RWPE2 (cell line): ENCODE data around the gene PTPRN2.

Experiments used
- ATAC-seq: fragments of 200-7000 bp; cut with Tn5 transposase; 3 replicates; pipeline ENCODE4 v1.9.1; 2021; ENCODE audit warnings: low read depth
- DNase-seq: peaks from one replicate; pipeline ENCODE4 v3.0.0-alpha.2; 2020; ENCODE audit warnings: low spot score
- H3K27ac ChIP-seq: fragments of 450-650 bp; 2 replicates; pipeline ENCODE4 v1.5.1; 2017; ENCODE audit warnings: mild to moderate bottlenecking; ENCODE audit not compliant: poor library complexity, severe bottlenecking
- H3K27me3 ChIP-seq: fragments of 250-450 bp; sonication (Bioruptor Pico); 2 replicates; pipeline ENCODE4 v1.5.1; 2021; ENCODE audit warnings: mild to moderate bottlenecking, moderate library complexity; ENCODE audit not compliant: insufficient read depth, poor library complexity, severe bottlenecking
- H3K36me3 ChIP-seq: fragments of 250-450 bp; sonication (Bioruptor Pico); 2 replicates; pipeline ENCODE4 v1.5.1; 2020; ENCODE audit warnings: low read depth, mild to moderate bottlenecking, moderate library complexity
- H3K4me1 ChIP-seq: fragments of 250-450 bp; sonication (Bioruptor Pico); 2 replicates; pipeline ENCODE4 v1.5.1; 2021; ENCODE audit warnings: mild to moderate bottlenecking, moderate library complexity; ENCODE audit not compliant: insufficient read depth, poor library complexity, severe bottlenecking
- H3K4me3 ChIP-seq: fragments of 250-450 bp; sonication (Bioruptor Pico); 2 replicates; pipeline ENCODE4 v1.5.1; 2021; ENCODE audit warnings: mild to moderate bottlenecking, moderate library complexity; ENCODE audit not compliant: severe bottlenecking
- H3K9me3 ChIP-seq: fragments of 250-450 bp; sonication (Bioruptor Pico); 2 replicates; pipeline ENCODE4 v1.5.1; 2021; ENCODE audit warnings: mild to moderate bottlenecking, moderate library complexity; ENCODE audit not compliant: severe bottlenecking
- CTCF ChIP-seq: fragments of 450-650 bp; IDR thresholded peaks from one replicate; pipeline ENCODE4 v1.5.1; 2017; ENCODE audit warnings: mild to moderate bottlenecking, moderate library complexity; ENCODE audit not compliant: poor library complexity, severe bottlenecking

PTPRN2 gene

GRCh38 chr7:158495786-158496185 lies 91.8 kb downstream of the PTPRN2 start:
- no peak for DNase-seq
- Histone ChIP-seq H3K4me1 (no peaks in the 10 kb centered on the region), H3K36me3 (no peaks in the 10 kb centered on the region), H3K9me3 (no peaks in the 10 kb centered on the region), H3K27ac (no peak overlapping the region), H3K4me3 (no peak overlapping the region), H3K27me3 (no peaks in the 10 kb centered on the region)
- peak; percentile 18 for TF ChIP-seq CTCF
- peak; percentile 85 for ATAC-seq

DNA sequence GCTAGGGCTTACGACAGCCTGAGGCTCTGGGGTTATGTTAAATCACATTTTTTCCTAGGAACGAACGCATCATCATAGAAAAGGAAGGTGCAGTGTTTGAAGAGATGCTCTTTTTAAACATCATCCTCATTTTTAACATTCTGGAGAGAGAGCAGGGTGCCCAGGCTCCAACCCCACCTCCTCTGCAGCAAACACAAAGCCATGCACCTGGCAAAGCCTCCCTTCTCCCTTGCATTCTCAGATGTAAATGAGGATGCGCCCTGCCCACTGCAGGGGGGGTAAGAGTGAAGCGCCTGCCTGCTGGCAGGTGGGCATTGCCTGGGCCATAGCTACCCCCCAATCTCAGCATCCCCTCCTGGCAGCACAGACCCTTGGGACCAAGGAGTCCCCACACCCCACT lies 92.4 kb downstream of the PTPRN2 start:
- no peak for DNase-seq
- H3K27me3 ChIP-seq = no peaks in the 10 kb centered on the region
- H3K36me3 ChIP-seq = no peaks in the 10 kb centered on the region
- no peak for TF ChIP-seq CTCF
- no peak overlapping the region for H3K27ac ChIP-seq
- no peak for ATAC-seq
- H3K4me3 ChIP-seq = no peak overlapping the region
- no peaks in the 10 kb centered on the region for H3K4me1 ChIP-seq
- no peaks in the 10 kb centered on the region for H3K9me3 ChIP-seq

- no peaks in the 10 kb centered on the region for H3K36me3 ChIP-seq
- H3K4me1 ChIP-seq = no peaks in the 10 kb centered on the region
- no peaks in the 10 kb centered on the region for H3K9me3 ChIP-seq
- no peak overlapping the region for H3K4me3 ChIP-seq
- ATAC-seq (no peak), DNase-seq (no peak)
- no peak for TF ChIP-seq CTCF
- H3K27ac ChIP-seq = no peak overlapping the region
- no peaks in the 10 kb centered on the region for H3K27me3 ChIP-seq
Measured at GRCh38 chr7:158494643-158495042, 93.0 kb downstream of the PTPRN2 start.

GRCh38 chr7:158494162-158494586 lies 93.4 kb downstream of the PTPRN2 start:
- Histone ChIP-seq H3K4me1 (no peaks in the 10 kb centered on the region), H3K27ac (no peak overlapping the region), H3K9me3 (no peaks in the 10 kb centered on the region), H3K36me3 (no peaks in the 10 kb centered on the region), H3K4me3 (no peak overlapping the region), H3K27me3 (no peaks in the 10 kb centered on the region)
- no peak for TF ChIP-seq CTCF
- no peak for ATAC-seq
- DNase-seq = no peak

DNA sequence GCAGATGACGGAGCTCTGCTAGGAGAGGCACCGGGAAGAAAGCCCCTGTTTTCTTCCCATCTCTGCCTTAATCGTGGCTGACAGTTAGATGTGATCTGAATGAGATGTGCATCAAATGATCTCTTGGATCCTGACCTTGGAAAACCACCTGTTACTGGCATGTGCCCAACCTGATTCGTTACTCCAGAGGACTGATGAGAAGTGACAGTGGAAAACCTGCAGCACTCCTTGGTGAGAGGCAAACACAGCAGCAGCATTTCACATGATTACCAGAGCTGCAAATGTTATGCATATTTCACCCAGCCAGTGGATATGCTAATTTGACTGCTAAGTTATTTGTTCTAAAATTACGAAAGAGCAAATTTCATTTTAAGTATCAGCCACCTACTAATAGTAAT lies 95.3 kb downstream of the PTPRN2 start:
- no peak overlapping the region for H3K4me3 ChIP-seq
- no peak overlapping the region for H3K27ac ChIP-seq
- no peaks in the 10 kb centered on the region for H3K36me3 ChIP-seq
- no peak for TF ChIP-seq CTCF
- H3K27me3 ChIP-seq = no peaks in the 10 kb centered on the region
- ATAC-seq = no peak
- H3K9me3 ChIP-seq = no peaks in the 10 kb centered on the region
- no peak for DNase-seq
- no peaks in the 10 kb centered on the region for H3K4me1 ChIP-seq
